Measurements from ENCODE around the gene HTATSF1. TPM values are rescaled to one million over a fixed set of nuclear protein-coding genes. Genes with fewer than 3 reads are reported as not detected.

Gene HTATSF1
- total RNA-seq, 1 experiment from 2014 or later: 74.7 TPM

- peak overlapping the region; percentile 95 for H3K27ac ChIP-seq (ENCODE audit: low read length)
- H3K9me2 ChIP-seq (replicated peaks; ENCODE audit: low read length): no peaks in the 10 kb centered on the region
- peaks cover 15% of the 10 kb centered on the region for H3K36me3 ChIP-seq (ENCODE audit: low read depth, low read length)
- CTCF ChIA-PET: interaction anchor here (0.7 to 1.2 kb wide), 2 partner anchors 54 to 225 kb away, joined by 4 to 12 read pairs; no protein-coding TSS in a partner anchor
- peak; percentile 89 for DNase-seq
- no peaks in the 10 kb centered on the region for H3K27me3 ChIP-seq (ENCODE audit: low read length)
- intact Hi-C loops (cut with micrococcal nuclease): loop anchor here (2.0 kb wide), 2 partner anchors 80 to 198 kb away; no protein-coding TSS in a partner anchor
- no peaks in the 10 kb centered on the region for H3F3A ChIP-seq (ENCODE audit: low read length, unreplicated experiment)
- peaks cover 15% of the 10 kb centered on the region; the same call in 1 of the 2 replicates for H4K20me1 ChIP-seq (ENCODE audit: low read length)
- no peaks in the 10 kb centered on the region for H3K9me3 ChIP-seq (ENCODE audit: low read length)
- POLR2A ChIA-PET (ENCODE audit: unreplicated experiment): interaction anchor here (0.6 to 1.0 kb wide), 4 partner anchors 27 to 77 kb away, joined by 3 to 35 read pairs (median 4); no protein-coding TSS in a partner anchor
- no peak for TF ChIP-seq EZH2 (IDR thresholded peaks at IDR 0.05; ENCODE audit: low read length, unreplicated experiment)
- no peak for TF ChIP-seq EZH2phosphoT487 (IDR thresholded peaks at IDR 0.05; ENCODE audit: borderline replicate concordance, low read length)
- no peak for TF ChIP-seq CTCF (conservative IDR thresholded peaks at IDR 0.05; ENCODE audit: low read depth, low read length)
- H3K4me2 ChIP-seq (ENCODE audit: low read length): peak overlapping the region; percentile 94
- peak overlapping the region; percentile 99 for H3K4me3 ChIP-seq (ENCODE audit: low read length)
- no peaks in the 10 kb centered on the region for H3K4me1 ChIP-seq (ENCODE audit: insufficient read depth, low read length)
- H3K79me2 ChIP-seq (ENCODE audit: low read length): peaks cover 25% of the 10 kb centered on the region
- peak overlapping the region; percentile 95 for H3K9ac ChIP-seq (ENCODE audit: low read length)
- peak; percentile 80 for ATAC-seq
- H2AFZ ChIP-seq (ENCODE audit: low read length): peak overlapping the region; percentile 85
- no TSS peak for BruUV-seq (replicated peaks)
Measured at GRCh38 chrX:136496764-136497555, 432 bp upstream of the HTATSF1 start.

- intact Hi-C loops (cut with micrococcal nuclease): loop anchor here (1.0 to 5.0 kb wide), 2 partner anchors 58 to 173 kb away; no protein-coding TSS in a partner anchor
- H3F3A ChIP-seq (ENCODE audit: low read length, unreplicated experiment): no peaks in the 10 kb centered on the region
- H3K4me3 ChIP-seq (ENCODE audit: low read length): no peak overlapping the region
- ATAC-seq (0 out of 2 replicates have a peak, but pooled peaks have one; percentile 27), DNase-seq (no peak)
- no peaks in the 10 kb centered on the region for H3K27me3 ChIP-seq (ENCODE audit: low read length)
- no peak overlapping the region for H2AFZ ChIP-seq (ENCODE audit: low read length)
- H3K4me2 ChIP-seq (ENCODE audit: low read length): no peak overlapping the region
- no peak overlapping the region for H3K27ac ChIP-seq (ENCODE audit: low read length)
- BruUV-seq (replicated peaks): no TSS peak
- H3K9me3 ChIP-seq (ENCODE audit: low read length): no peaks in the 10 kb centered on the region
- H4K20me1 ChIP-seq (ENCODE audit: low read length): no peaks in the 10 kb centered on the region
- POLR2A ChIA-PET (ENCODE audit: unreplicated experiment): no interaction called here
- no peaks in the 10 kb centered on the region for H3K36me3 ChIP-seq (ENCODE audit: low read depth, low read length)
- H3K79me2 ChIP-seq (ENCODE audit: low read length): no peaks in the 10 kb centered on the region
- no peak overlapping the region for H3K9ac ChIP-seq (ENCODE audit: low read length)
- H3K4me1 ChIP-seq (ENCODE audit: insufficient read depth, low read length): 0 out of 2 replicates have a peak, but pooled peaks cover 4% of the 10 kb centered on the region
- CTCF ChIA-PET: no interaction called here
- no peaks in the 10 kb centered on the region for H3K9me2 ChIP-seq (replicated peaks; ENCODE audit: low read length)
- TF ChIP-seq CTCF (conservative IDR thresholded peaks at IDR 0.05; ENCODE audit: low read depth, low read length) (peak; percentile 26; the same call in 1 of the 2 replicates), EZH2 (IDR thresholded peaks at IDR 0.05; ENCODE audit: low read length, unreplicated experiment) (no peak), EZH2phosphoT487 (IDR thresholded peaks at IDR 0.05; ENCODE audit: borderline replicate concordance, low read length) (no peak)
Measured at GRCh38 chrX:136519069-136519468, 21.7 kb downstream of the HTATSF1 start.

Measured in PC-3 (cell line).